Epithelial cell of prostate (primary cell): ENCODE measurements around the gene CNTNAP4.

Experiments used
- DNase-seq: peaks from one replicate; pipeline ENCODE4 v3.0.0-alpha.2; 2011; ENCODE audit warnings: low read depth, low spot score
- H3K27ac ChIP-seq: fragments of 450-650 bp; 2 replicates; pipeline ENCODE4 v1.5.1; 2017; ENCODE audit warnings: mild to moderate bottlenecking

CNTNAP4 gene

DNA sequence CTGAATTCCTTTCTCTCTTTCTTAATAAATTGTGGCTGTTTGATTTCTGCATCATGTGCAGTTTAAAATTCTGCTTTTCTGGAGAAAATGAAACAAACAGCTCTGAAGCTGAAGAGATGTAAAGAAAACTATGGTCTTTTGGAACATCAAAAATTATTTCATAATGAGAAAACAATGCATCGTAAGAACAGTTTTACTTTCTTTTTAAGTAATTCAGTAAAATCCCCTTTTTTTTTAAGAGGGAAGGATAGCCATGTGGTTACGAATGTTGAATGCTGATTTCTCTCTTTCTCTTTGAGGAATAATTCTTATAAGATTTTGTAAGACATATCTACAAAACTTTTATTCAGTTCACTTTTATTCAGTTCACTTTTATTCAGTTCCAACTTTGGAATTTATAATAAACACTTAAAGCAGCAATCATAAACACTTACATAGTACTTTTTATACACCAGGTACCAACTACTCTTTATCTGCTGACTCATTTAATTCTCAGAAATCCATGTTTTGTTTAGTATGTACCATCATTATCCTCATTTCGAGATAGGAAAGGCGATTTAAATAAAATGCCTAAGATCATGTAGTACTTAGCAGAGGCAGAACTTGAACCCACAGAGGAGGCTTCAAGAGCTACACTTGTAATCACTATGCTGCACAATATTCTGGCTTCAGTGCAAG is 26.6 kb downstream of the CNTNAP4 start:
- DNase-seq, result no peak
- no peak overlapping the region for H3K27ac ChIP-seq

- no peak overlapping the region for H3K27ac ChIP-seq
- no peak for DNase-seq
Observed at GRCh38 chr16:76309639-76310335, 32.6 kb downstream of the CNTNAP4 start.

DNA sequence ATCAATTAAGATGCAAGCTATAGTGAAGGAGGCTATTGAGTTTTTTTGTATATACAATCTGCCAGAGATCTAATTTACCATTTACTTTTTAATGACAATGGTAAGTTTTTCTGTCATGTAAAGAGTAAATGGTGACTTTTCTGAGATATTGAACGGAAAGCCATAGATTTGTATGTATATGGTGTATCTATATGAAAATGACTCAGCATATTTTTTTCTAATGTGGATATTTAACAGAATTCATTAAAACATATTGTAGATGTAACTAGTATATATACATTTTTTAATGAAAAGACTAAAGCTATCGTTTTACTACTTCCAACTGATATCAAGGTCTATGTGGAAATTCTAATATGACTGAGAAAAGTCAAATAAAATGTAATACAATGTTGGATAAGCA is 34.1 kb downstream of the CNTNAP4 start:
- DNase-seq, result no peak

GRCh38 chr16:76318565-76318964 is 41.4 kb downstream of the CNTNAP4 start:
- DNase-seq, result no peak
- H3K27ac ChIP-seq, result no peak overlapping the region

More for the DNA sequence above, 34.1 kb downstream of the CNTNAP4 start:
- no peak overlapping the region for H3K27ac ChIP-seq

DNA sequence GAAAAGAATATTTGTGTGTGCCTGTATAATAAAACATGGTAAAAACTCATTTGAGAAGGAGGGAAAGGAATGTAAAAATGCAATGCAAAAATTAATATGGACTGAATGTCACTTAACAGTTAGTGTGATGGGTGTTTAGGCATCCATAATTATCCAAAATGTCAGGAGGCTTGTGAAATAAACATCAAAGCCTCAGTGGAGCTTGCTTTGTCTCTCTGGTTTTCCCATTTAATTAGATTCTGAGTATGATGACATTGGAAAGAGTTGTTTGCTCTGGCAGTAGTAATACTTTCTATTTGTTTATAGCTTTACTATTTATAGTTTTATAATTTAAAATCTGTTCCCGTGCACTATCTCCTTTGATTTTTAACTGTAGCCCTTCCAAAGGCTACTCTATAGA is 51.9 kb downstream of the CNTNAP4 start:
- no peak overlapping the region for H3K27ac ChIP-seq
- no peak for DNase-seq

DNA sequence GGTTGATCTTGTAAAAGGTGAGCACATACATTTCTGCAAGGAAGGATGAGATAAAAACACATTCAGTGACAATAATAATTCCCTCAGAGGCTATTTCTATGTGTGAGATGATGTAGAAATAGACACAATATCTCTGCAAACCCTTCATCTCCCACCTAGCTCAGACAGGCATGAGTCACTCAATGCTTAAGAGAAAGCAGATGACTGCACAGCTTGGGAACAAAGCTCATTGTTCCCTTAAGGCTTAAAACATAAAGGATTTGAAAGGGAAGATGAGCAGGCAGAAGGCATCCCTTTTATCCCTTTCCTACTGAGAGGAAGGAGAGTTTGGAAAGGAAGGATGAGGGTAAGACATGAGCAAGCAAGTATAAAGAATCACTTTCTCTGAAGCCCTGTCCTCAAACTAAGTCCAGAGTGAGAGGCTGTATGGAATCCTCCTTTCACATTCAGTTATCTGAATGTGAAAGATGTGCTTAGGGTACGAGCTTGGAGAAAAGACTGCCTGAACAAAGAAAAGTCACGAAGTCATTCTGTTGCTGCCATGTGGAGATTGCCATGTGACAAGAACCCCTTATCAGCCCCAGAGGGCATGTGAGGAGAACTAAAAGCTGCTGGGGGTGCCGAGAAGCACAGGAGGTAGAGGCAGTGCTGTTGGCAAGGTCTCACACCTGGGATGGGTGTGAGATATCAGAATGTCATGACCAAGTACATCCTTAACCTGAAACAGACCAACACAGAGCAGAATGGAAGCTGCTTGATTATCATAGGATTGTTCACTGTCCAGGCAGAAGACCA is 58.2 kb downstream of the CNTNAP4 start:
- no peak overlapping the region for H3K27ac ChIP-seq
- DNase-seq, result no peak

- DNase-seq, result no peak
- H3K27ac ChIP-seq, result no peak overlapping the region
Observed at GRCh38 chr16:76336112-76336511, 58.9 kb downstream of the CNTNAP4 start.

GRCh38 chr16:76338472-76338871 is 61.3 kb downstream of the CNTNAP4 start:
- no peak for DNase-seq
- H3K27ac ChIP-seq, result no peak overlapping the region

GRCh38 chr16:76343769-76344168 is 66.6 kb downstream of the CNTNAP4 start:
- DNase-seq, result no peak
- H3K27ac ChIP-seq, result no peak overlapping the region

GRCh38 chr16:76345163-76345661 is 68.0 kb downstream of the CNTNAP4 start:
- H3K27ac ChIP-seq, result no peak overlapping the region
- no peak for DNase-seq

GRCh38 chr16:76346210-76346609 is 69.0 kb downstream of the CNTNAP4 start:
- DNase-seq, result no peak
- H3K27ac ChIP-seq, result no peak overlapping the region

DNA sequence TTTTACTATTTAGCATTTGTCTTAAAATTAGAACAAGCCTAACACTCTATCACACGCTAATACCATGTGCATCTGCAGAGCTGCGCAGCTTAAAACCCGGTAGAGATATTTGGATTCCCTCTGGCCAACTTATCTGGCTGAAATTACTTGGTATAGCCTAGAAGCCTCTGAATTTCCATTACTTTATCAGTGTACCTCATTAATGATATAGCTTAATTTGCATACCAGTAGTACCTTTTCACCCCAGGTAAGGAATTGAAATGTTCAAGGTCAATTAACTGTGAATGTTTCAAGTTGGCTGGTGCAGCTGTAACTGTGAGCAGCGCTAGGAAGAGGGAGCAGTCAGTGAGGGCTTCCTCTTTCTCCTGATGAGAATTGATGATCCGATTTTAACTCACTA is 74.2 kb downstream of the CNTNAP4 start:
- H3K27ac ChIP-seq, result no peak overlapping the region
- DNase-seq, result no peak

- no peak for DNase-seq
- no peak overlapping the region for H3K27ac ChIP-seq
Observed at GRCh38 chr16:76360404-76360803, 83.2 kb downstream of the CNTNAP4 start.

GRCh38 chr16:76370344-76370743 is 93.1 kb downstream of the CNTNAP4 start:
- H3K27ac ChIP-seq, result no peak overlapping the region
- DNase-seq, result no peak

- H3K27ac ChIP-seq, result no peak overlapping the region
- no peak for DNase-seq
Observed at GRCh38 chr16:76371441-76371840, 94.2 kb downstream of the CNTNAP4 start.

DNA sequence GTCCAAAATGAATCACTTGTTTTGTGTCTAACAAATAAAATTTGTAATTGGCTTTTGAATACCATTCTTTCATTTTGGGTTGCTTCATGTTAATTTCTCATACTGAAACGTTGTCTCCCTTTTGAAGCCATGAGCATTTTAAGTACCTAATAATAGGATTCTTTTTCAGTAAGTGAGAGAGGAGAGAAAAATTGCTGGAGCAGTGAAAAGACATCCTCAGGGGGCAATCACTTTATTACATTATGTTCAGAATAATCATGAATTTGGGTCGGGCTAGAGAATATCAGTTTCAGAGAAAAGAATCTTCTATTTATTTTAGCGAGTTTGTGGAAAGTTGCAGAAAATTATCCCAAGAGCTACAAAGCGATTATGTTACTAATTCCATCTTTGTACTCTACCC is 96.8 kb downstream of the CNTNAP4 start:
- no peak for DNase-seq
- no peak overlapping the region for H3K27ac ChIP-seq

DNA sequence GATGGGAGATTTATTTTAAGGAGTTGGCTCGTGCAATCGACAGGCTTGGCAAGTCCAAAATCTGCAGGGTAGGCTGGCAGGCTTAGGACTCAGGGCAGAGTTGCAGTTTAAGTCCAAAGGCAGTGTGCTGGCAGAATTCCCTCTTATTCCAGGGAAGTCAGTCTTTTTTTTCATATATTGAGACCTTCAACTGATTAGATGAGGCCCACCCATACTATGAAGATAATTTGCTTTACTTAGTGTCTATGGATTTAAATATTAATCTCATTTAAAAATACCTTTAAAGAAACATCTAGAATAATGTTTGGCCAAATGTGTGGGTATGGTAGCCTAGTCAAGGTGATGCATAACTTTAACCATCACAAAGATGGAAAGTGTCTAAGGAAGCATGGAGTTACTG is 99.8 kb downstream of the CNTNAP4 start:
- no peak for DNase-seq
- no peak overlapping the region for H3K27ac ChIP-seq

DNA sequence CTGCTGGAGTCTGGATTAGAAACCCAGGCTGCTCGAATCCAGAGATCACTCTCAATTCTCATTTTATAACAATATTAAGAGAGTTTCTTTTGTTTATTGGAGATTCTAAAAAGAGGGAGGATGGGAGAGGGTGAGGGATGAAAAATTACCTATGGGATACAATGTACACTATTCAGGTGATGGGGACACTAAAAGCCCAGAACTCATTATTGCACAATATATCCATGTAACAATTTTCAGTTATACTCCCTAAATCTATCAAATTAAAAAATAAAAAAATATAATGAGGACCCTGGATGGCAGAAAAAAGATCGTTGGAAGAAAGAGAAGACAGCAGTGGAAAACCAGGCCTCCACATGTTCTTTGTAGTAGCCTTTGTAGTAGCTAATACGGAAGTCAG is 100.8 kb downstream of the CNTNAP4 start:
- no peak for DNase-seq

GRCh38 chr16:76381096-76381495 is 103.9 kb downstream of the CNTNAP4 start:
- no peak for DNase-seq
- no peak overlapping the region for H3K27ac ChIP-seq

More for the DNA sequence above, 100.8 kb downstream of the CNTNAP4 start:
- H3K27ac ChIP-seq, result no peak overlapping the region

DNA sequence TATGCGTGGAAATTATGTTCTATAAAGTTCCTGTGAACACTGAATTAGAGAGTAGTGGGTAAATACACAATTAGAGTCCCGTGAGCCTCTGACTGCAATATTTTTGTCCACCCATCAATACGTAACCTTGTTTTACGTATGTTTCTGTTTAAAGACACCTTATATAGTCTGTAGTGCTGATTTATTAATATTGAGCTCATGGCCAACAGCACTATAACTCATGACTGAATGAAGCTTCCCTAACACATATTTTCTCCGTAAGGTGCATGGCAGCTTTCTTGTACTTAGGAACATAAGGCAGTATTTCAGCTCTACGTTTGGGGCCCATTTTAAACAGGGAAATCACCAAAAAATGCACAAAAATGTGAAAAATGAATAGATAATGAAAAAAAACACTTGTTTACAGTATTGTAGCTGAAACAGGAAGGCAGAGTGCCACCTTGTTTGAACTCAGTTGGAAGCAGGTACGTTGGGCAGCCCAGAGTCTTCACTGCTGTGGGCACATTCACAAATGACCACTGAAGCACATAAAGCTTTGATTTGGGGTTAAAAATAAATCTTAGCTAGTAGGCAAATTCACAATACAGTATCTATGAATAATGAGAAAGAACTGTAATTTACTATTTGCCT is 108.5 kb downstream of the CNTNAP4 start:
- no peak for DNase-seq
- no peak overlapping the region for H3K27ac ChIP-seq

- no peak for DNase-seq
- H3K27ac ChIP-seq, result no peak overlapping the region
Observed at GRCh38 chr16:76386784-76387183, 109.6 kb downstream of the CNTNAP4 start.
